Measurements from ENCODE around the gene EXD3. TPM values are rescaled to one million over a fixed set of nuclear protein-coding genes. Genes with fewer than 3 reads are reported as not detected.

EXD3 gene
- total RNA-seq, 1 experiment from 2014 or later = 2.8 TPM

- H3K9ac ChIP-seq (ENCODE audit: low read length) = no peak overlapping the region
- no peak overlapping the region for H2AFZ ChIP-seq (ENCODE audit: low read length)
- no peaks in the 10 kb centered on the region for H3K27me3 ChIP-seq (ENCODE audit: low read length)
- no peak for DNase-seq
- peaks cover 12% of the 10 kb centered on the region for H3K4me1 ChIP-seq (ENCODE audit: low read length)
- H3K9me2 ChIP-seq (replicated peaks; ENCODE audit: insufficient read depth, low read length) = no peaks in the 10 kb centered on the region
- H3K79me2 ChIP-seq (ENCODE audit: low read length) = no peaks in the 10 kb centered on the region
- H3K4me2 ChIP-seq (ENCODE audit: low read depth, low read length, poor library complexity, severe bottlenecking) = no peak overlapping the region
- H3K4me3 ChIP-seq (ENCODE audit: low read length) = no peak overlapping the region
- no peaks in the 10 kb centered on the region for H3K36me3 ChIP-seq (ENCODE audit: insufficient read depth, low read length)
- H3K9me3 ChIP-seq (ENCODE audit: low read length) = no peaks in the 10 kb centered on the region
- peaks cover 13% of the 10 kb centered on the region; the same call in 1 of the 2 replicates for H4K20me1 ChIP-seq (ENCODE audit: insufficient read depth, low read depth, low read length)
- no peak overlapping the region for H3K27ac ChIP-seq (ENCODE audit: low read length)
Observed at GRCh38 chr9:137398561-137399468, 24.1 kb downstream of the EXD3 start.

GRCh38 chr9:137397675-137398423 lies 25.1 kb downstream of the EXD3 start:
- H2AFZ ChIP-seq (ENCODE audit: low read length) = no peak overlapping the region
- H3K4me3 ChIP-seq (ENCODE audit: low read length) = no peak overlapping the region
- H3K27me3 ChIP-seq (ENCODE audit: low read length) = no peaks in the 10 kb centered on the region
- H3K36me3 ChIP-seq (ENCODE audit: insufficient read depth, low read length) = no peaks in the 10 kb centered on the region
- H4K20me1 ChIP-seq (ENCODE audit: insufficient read depth, low read depth, low read length) = peaks cover 13% of the 10 kb centered on the region; the same call in 1 of the 2 replicates
- no peak overlapping the region for H3K9ac ChIP-seq (ENCODE audit: low read length)
- H3K9me2 ChIP-seq (replicated peaks; ENCODE audit: insufficient read depth, low read length) = no peaks in the 10 kb centered on the region
- H3K79me2 ChIP-seq (ENCODE audit: low read length) = no peaks in the 10 kb centered on the region
- no peak for DNase-seq
- H3K4me1 ChIP-seq (ENCODE audit: low read length) = peaks cover 12% of the 10 kb centered on the region
- no peaks in the 10 kb centered on the region for H3K9me3 ChIP-seq (ENCODE audit: low read length)
- H3K27ac ChIP-seq (ENCODE audit: low read length) = no peak overlapping the region
- no peak overlapping the region for H3K4me2 ChIP-seq (ENCODE audit: low read depth, low read length, poor library complexity, severe bottlenecking)

GRCh38 chr9:137396634-137397367 lies 26.2 kb downstream of the EXD3 start:
- Histone ChIP-seq H3K9ac (ENCODE audit: low read length) (no peak overlapping the region), H3K79me2 (ENCODE audit: low read length) (no peaks in the 10 kb centered on the region)

GRCh38 chr9:137396227-137396626 lies 26.7 kb downstream of the EXD3 start:
- Histone ChIP-seq H3K9me2 (replicated peaks; ENCODE audit: insufficient read depth, low read length) (no peaks in the 10 kb centered on the region), H3K27me3 (ENCODE audit: low read length) (no peaks in the 10 kb centered on the region), H3K4me3 (ENCODE audit: low read length) (no peak overlapping the region), H3K79me2 (ENCODE audit: low read length) (no peaks in the 10 kb centered on the region), H2AFZ (ENCODE audit: low read length) (no peak overlapping the region), H3K4me2 (ENCODE audit: low read depth, low read length, poor library complexity, severe bottlenecking) (no peak overlapping the region), H3K27ac (ENCODE audit: low read length) (no peak overlapping the region), H3K9ac (ENCODE audit: low read length) (no peak overlapping the region), H4K20me1 (ENCODE audit: insufficient read depth, low read depth, low read length) (peaks cover 13% of the 10 kb centered on the region; the same call in 1 of the 2 replicates), H3K9me3 (ENCODE audit: low read length) (no peaks in the 10 kb centered on the region), H3K4me1 (ENCODE audit: low read length) (peaks cover 12% of the 10 kb centered on the region), H3K36me3 (ENCODE audit: insufficient read depth, low read length) (no peaks in the 10 kb centered on the region)
- no peak for DNase-seq

More at GRCh38 chr9:137396634-137397367, 26.2 kb downstream of the EXD3 start:
- no peak overlapping the region for H3K4me3 ChIP-seq (ENCODE audit: low read length)
- H4K20me1 ChIP-seq (ENCODE audit: insufficient read depth, low read depth, low read length) = peaks cover 13% of the 10 kb centered on the region; the same call in 1 of the 2 replicates
- no peaks in the 10 kb centered on the region for H3K9me2 ChIP-seq (replicated peaks; ENCODE audit: insufficient read depth, low read length)
- H3K4me2 ChIP-seq (ENCODE audit: low read depth, low read length, poor library complexity, severe bottlenecking) = no peak overlapping the region
- no peak overlapping the region for H3K27ac ChIP-seq (ENCODE audit: low read length)
- no peak for DNase-seq
- H3K36me3 ChIP-seq (ENCODE audit: insufficient read depth, low read length) = no peaks in the 10 kb centered on the region
- H2AFZ ChIP-seq (ENCODE audit: low read length) = no peak overlapping the region
- peaks cover 12% of the 10 kb centered on the region for H3K4me1 ChIP-seq (ENCODE audit: low read length)
- no peaks in the 10 kb centered on the region for H3K9me3 ChIP-seq (ENCODE audit: low read length)
- H3K27me3 ChIP-seq (ENCODE audit: low read length) = no peaks in the 10 kb centered on the region

GRCh38 chr9:137395666-137396010 lies 27.3 kb downstream of the EXD3 start:
- peaks cover 12% of the 10 kb centered on the region for H3K4me1 ChIP-seq (ENCODE audit: low read length)
- DNase-seq = no peak
- H3K27me3 ChIP-seq (ENCODE audit: low read length) = no peaks in the 10 kb centered on the region
- H4K20me1 ChIP-seq (ENCODE audit: insufficient read depth, low read depth, low read length) = peaks cover 13% of the 10 kb centered on the region; the same call in 1 of the 2 replicates
- H3K79me2 ChIP-seq (ENCODE audit: low read length) = no peaks in the 10 kb centered on the region
- no peak overlapping the region for H3K4me3 ChIP-seq (ENCODE audit: low read length)
- H2AFZ ChIP-seq (ENCODE audit: low read length) = no peak overlapping the region
- no peaks in the 10 kb centered on the region for H3K9me3 ChIP-seq (ENCODE audit: low read length)
- no peaks in the 10 kb centered on the region for H3K36me3 ChIP-seq (ENCODE audit: insufficient read depth, low read length)
- no peak overlapping the region for H3K4me2 ChIP-seq (ENCODE audit: low read depth, low read length, poor library complexity, severe bottlenecking)
- H3K9me2 ChIP-seq (replicated peaks; ENCODE audit: insufficient read depth, low read length) = no peaks in the 10 kb centered on the region
- H3K9ac ChIP-seq (ENCODE audit: low read length) = no peak overlapping the region
- H3K27ac ChIP-seq (ENCODE audit: low read length) = no peak overlapping the region

- DNase-seq = no peak
- no peak overlapping the region for H3K4me3 ChIP-seq (ENCODE audit: low read length)
- H3K36me3 ChIP-seq (ENCODE audit: insufficient read depth, low read length) = no peaks in the 10 kb centered on the region
- no peak overlapping the region for H2AFZ ChIP-seq (ENCODE audit: low read length)
- no peaks in the 10 kb centered on the region for H3K27me3 ChIP-seq (ENCODE audit: low read length)
- no peaks in the 10 kb centered on the region for H3K9me3 ChIP-seq (ENCODE audit: low read length)
- H3K9ac ChIP-seq (ENCODE audit: low read length) = no peak overlapping the region
- no peaks in the 10 kb centered on the region for H3K79me2 ChIP-seq (ENCODE audit: low read length)
- peaks cover 9% of the 10 kb centered on the region for H3K4me1 ChIP-seq (ENCODE audit: low read length)
- H4K20me1 ChIP-seq (ENCODE audit: insufficient read depth, low read depth, low read length) = peaks cover 13% of the 10 kb centered on the region; the same call in 1 of the 2 replicates
- no peak overlapping the region for H3K4me2 ChIP-seq (ENCODE audit: low read depth, low read length, poor library complexity, severe bottlenecking)
- no peak overlapping the region for H3K27ac ChIP-seq (ENCODE audit: low read length)
- H3K9me2 ChIP-seq (replicated peaks; ENCODE audit: insufficient read depth, low read length) = no peaks in the 10 kb centered on the region
Observed at GRCh38 chr9:137394866-137395665, 27.9 kb downstream of the EXD3 start.

- no peak for DNase-seq
- H3K9me2 ChIP-seq (replicated peaks; ENCODE audit: insufficient read depth, low read length) = no peaks in the 10 kb centered on the region
- H3K36me3 ChIP-seq (ENCODE audit: insufficient read depth, low read length) = no peaks in the 10 kb centered on the region
- peaks cover 6% of the 10 kb centered on the region; the same call in 1 of the 2 replicates for H4K20me1 ChIP-seq (ENCODE audit: insufficient read depth, low read depth, low read length)
- H3K9me3 ChIP-seq (ENCODE audit: low read length) = no peaks in the 10 kb centered on the region
- H3K79me2 ChIP-seq (ENCODE audit: low read length) = no peaks in the 10 kb centered on the region
- no peak overlapping the region for H3K4me2 ChIP-seq (ENCODE audit: low read depth, low read length, poor library complexity, severe bottlenecking)
- H3K27me3 ChIP-seq (ENCODE audit: low read length) = no peaks in the 10 kb centered on the region
- no peak overlapping the region for H3K4me3 ChIP-seq (ENCODE audit: low read length)
- H3K4me1 ChIP-seq (ENCODE audit: low read length) = no peaks in the 10 kb centered on the region
- no peak overlapping the region for H3K9ac ChIP-seq (ENCODE audit: low read length)
- H3K27ac ChIP-seq (ENCODE audit: low read length) = no peak overlapping the region
- no peak overlapping the region for H2AFZ ChIP-seq (ENCODE audit: low read length)
Observed at GRCh38 chr9:137393176-137394150, 29.5 kb downstream of the EXD3 start.

Data from Karpas-422 (cell line).